ENCODE data around the gene SYT5.

Gene SYT5

GRCh38 chr19:55228403-55229031, 48.4 kb upstream of the SYT5 start, which contains the start of gene TMEM86B:
Gene TMEM86B (minus strand): TSS chr19:55228763. CDS start chr19:55228741, 22 bp downstream.
- H3K4me1 ChIP-seq (ENCODE audit: insufficient read depth, low read length, poor library complexity, severe bottlenecking), result no peaks in the 10 kb centered on the region
- H3K9ac ChIP-seq (ENCODE audit: low read depth, low read length, poor library complexity, severe bottlenecking), result no peak within 1 kb of the TSS
- H3F3A ChIP-seq (ENCODE audit: low read depth), result no peaks in the 10 kb centered on the region
- no peaks in the 10 kb centered on the region for H3K9me3 ChIP-seq (ENCODE audit: insufficient read depth, low read depth, low read length)
- H3K36me3 ChIP-seq (ENCODE audit: insufficient read depth, low read length), result peaks cover 86% of the 10 kb centered on the region
- H3K4me3 ChIP-seq (ENCODE audit: low read length, poor library complexity, severe bottlenecking), result no peak within 1 kb of the TSS
- H4K20me1 ChIP-seq (ENCODE audit: insufficient read depth, low read length, poor library complexity, severe bottlenecking), result peaks cover 84% of the 10 kb centered on the region
- TF ChIP-seq CTCF (conservative IDR thresholded peaks at IDR 0.05; ENCODE audit: low read length) (no peak), EZH2phosphoT487 (IDR thresholded peaks at IDR 0.05; ENCODE audit: borderline replicate concordance) (no peak)
- H3K79me2 ChIP-seq (ENCODE audit: insufficient read depth, low read length), result peaks cover 17% of the 10 kb centered on the region
- no peaks in the 10 kb centered on the region for H3K9me2 ChIP-seq (replicated peaks; ENCODE audit: low read depth, low read length)
- no peaks in the 10 kb centered on the region for H3K27me3 ChIP-seq (ENCODE audit: insufficient read depth, low read length, poor library complexity, severe bottlenecking)
- no peak within 1 kb of the TSS for H2AFZ ChIP-seq (ENCODE audit: low read length)
- H3K4me2 ChIP-seq (ENCODE audit: low read depth, low read length, poor library complexity, severe bottlenecking), result no peak within 1 kb of the TSS

- Histone ChIP-seq H3F3A (ENCODE audit: low read depth) (no peaks in the 10 kb centered on the region), H3K79me2 (ENCODE audit: insufficient read depth, low read length) (peaks cover 12% of the 10 kb centered on the region), H4K20me1 (ENCODE audit: insufficient read depth, low read length, poor library complexity, severe bottlenecking) (peaks cover 78% of the 10 kb centered on the region), H3K4me1 (ENCODE audit: insufficient read depth, low read length, poor library complexity, severe bottlenecking) (no peaks in the 10 kb centered on the region), H3K9me3 (ENCODE audit: insufficient read depth, low read depth, low read length) (no peaks in the 10 kb centered on the region), H3K36me3 (ENCODE audit: insufficient read depth, low read length) (peaks cover 80% of the 10 kb centered on the region), H3K27me3 (ENCODE audit: insufficient read depth, low read length, poor library complexity, severe bottlenecking) (no peaks in the 10 kb centered on the region), H3K9ac (ENCODE audit: low read depth, low read length, poor library complexity, severe bottlenecking) (no peak overlapping the region), H3K9me2 (replicated peaks; ENCODE audit: low read depth, low read length) (no peaks in the 10 kb centered on the region), H2AFZ (ENCODE audit: low read length) (no peak overlapping the region), H3K4me2 (ENCODE audit: low read depth, low read length, poor library complexity, severe bottlenecking) (no peak overlapping the region), H3K4me3 (ENCODE audit: low read length, poor library complexity, severe bottlenecking) (no peak overlapping the region)
- TF ChIP-seq CTCF (conservative IDR thresholded peaks at IDR 0.05; ENCODE audit: low read length) (no peak), EZH2phosphoT487 (IDR thresholded peaks at IDR 0.05; ENCODE audit: borderline replicate concordance) (no peak)
Measured at GRCh38 chr19:55228015-55228391, 47.9 kb upstream of the SYT5 start.

GRCh38 chr19:55227241-55228014, 47.3 kb upstream of the SYT5 start:
- H3K9me2 ChIP-seq (replicated peaks; ENCODE audit: low read depth, low read length), result no peaks in the 10 kb centered on the region
- no peaks in the 10 kb centered on the region for H3K4me1 ChIP-seq (ENCODE audit: insufficient read depth, low read length, poor library complexity, severe bottlenecking)
- TF ChIP-seq EZH2phosphoT487 (IDR thresholded peaks at IDR 0.05; ENCODE audit: borderline replicate concordance) (no peak), CTCF (conservative IDR thresholded peaks at IDR 0.05; ENCODE audit: low read length) (no peak)
- H3K36me3 ChIP-seq (ENCODE audit: insufficient read depth, low read length), result peaks cover 75% of the 10 kb centered on the region
- H3F3A ChIP-seq (ENCODE audit: low read depth), result no peaks in the 10 kb centered on the region
- H3K9me3 ChIP-seq (ENCODE audit: insufficient read depth, low read depth, low read length), result no peaks in the 10 kb centered on the region
- peaks cover 73% of the 10 kb centered on the region for H4K20me1 ChIP-seq (ENCODE audit: insufficient read depth, low read length, poor library complexity, severe bottlenecking)
- H3K27me3 ChIP-seq (ENCODE audit: insufficient read depth, low read length, poor library complexity, severe bottlenecking), result no peaks in the 10 kb centered on the region
- H3K4me2 ChIP-seq (ENCODE audit: low read depth, low read length, poor library complexity, severe bottlenecking), result no peak overlapping the region
- peaks cover 6% of the 10 kb centered on the region; the same call in 1 of the 2 replicates for H3K79me2 ChIP-seq (ENCODE audit: insufficient read depth, low read length)
- no peak overlapping the region for H2AFZ ChIP-seq (ENCODE audit: low read length)
- no peak overlapping the region for H3K4me3 ChIP-seq (ENCODE audit: low read length, poor library complexity, severe bottlenecking)
- H3K9ac ChIP-seq (ENCODE audit: low read depth, low read length, poor library complexity, severe bottlenecking), result no peak overlapping the region
